HG03378 (cell line): ENCODE data around the gene STK24.

Source experiments
- ATAC-seq: cut with Tn5 transposase; IDR thresholded peaks from one replicate; pipeline ENCODE4 v1.9.1; 2021; ENCODE audit warnings: mild to moderate bottlenecking, moderate library complexity; ENCODE audit not compliant: unreplicated experiment

The STK24 gene

GRCh38 chr13:98459171-98459681 lies 117.7 kb downstream of the STK24 start:
- no peak for ATAC-seq

- ATAC-seq: no peak
These were observed 118.5 kb downstream of the STK24 start for GRCh38 chr13:98458431-98458830.

- ATAC-seq: no peak
These were observed 119.9 kb downstream of the STK24 start for GRCh38 chr13:98457053-98457452.

GRCh38 chr13:98456413-98456845 lies 120.5 kb downstream of the STK24 start:
- ATAC-seq: no peak

- no peak for ATAC-seq
These were observed 122.5 kb downstream of the STK24 start for GRCh38 chr13:98454389-98454881.

GRCh38 chr13:98452851-98453843 lies 123.8 kb downstream of the STK24 start:
- no peak for ATAC-seq

- no peak for ATAC-seq
These were observed 125.0 kb downstream of the STK24 start for GRCh38 chr13:98451676-98452470.

GRCh38 chr13:98450539-98451111 lies 126.3 kb downstream of the STK24 start:
- no peak for ATAC-seq

- no peak for ATAC-seq
These were observed 126.9 kb downstream of the STK24 start for GRCh38 chr13:98450026-98450425.

GRCh38 chr13:98449273-98449672 lies 127.6 kb downstream of the STK24 start:
- no peak for ATAC-seq

- no peak for ATAC-seq
These were observed 128.3 kb downstream of the STK24 start for GRCh38 chr13:98448642-98448928.

GRCh38 chr13:98447881-98448641 lies 128.8 kb downstream of the STK24 start:
- ATAC-seq: no peak

- no peak for ATAC-seq
These were observed 129.8 kb downstream of the STK24 start for GRCh38 chr13:98447130-98447529.

- no peak for ATAC-seq
These were observed 130.7 kb downstream of the STK24 start for GRCh38 chr13:98446234-98446621.

GRCh38 chr13:98445340-98446233 lies 131.3 kb downstream of the STK24 start:
- ATAC-seq: peak; percentile 72

GRCh38 chr13:98444381-98444780 lies 132.5 kb downstream of the STK24 start:
- ATAC-seq: no peak

GRCh38 chr13:98443800-98444325 lies 133.0 kb downstream of the STK24 start:
- no peak for ATAC-seq

- ATAC-seq: no peak
These were observed 133.6 kb downstream of the STK24 start for GRCh38 chr13:98443329-98443728.
